ENCODE data around the gene SOHLH1.

GRCh38 chr9:135693265-135693664 is 6.0 kb downstream of the SOHLH1 start:
- no peak for TF ChIP-seq CTCF (IDR thresholded peaks at IDR 0.05)
- no peak for TF ChIP-seq FOXP1 (CRISPR knock-in tag; IDR thresholded peaks at IDR 0.05; ENCODE audit: borderline replicate concordance)
- no peak for TF ChIP-seq NFE2L1 (CRISPR knock-in tag; IDR thresholded peaks at IDR 0.05)
- TF ChIP-seq ZNF671 (CRISPR knock-in tag; IDR thresholded peaks at IDR 0.05), result no peak
- no peak for TF ChIP-seq TCF7 (CRISPR knock-in tag; IDR thresholded peaks at IDR 0.05; ENCODE audit: low read depth)
- TF ChIP-seq CREM (CRISPR knock-in tag; IDR thresholded peaks at IDR 0.05), result no peak
- no peak for TF ChIP-seq JUN (CRISPR knock-in tag; IDR thresholded peaks at IDR 0.05)
- TF ChIP-seq NFYB (CRISPR knock-in tag; conservative IDR thresholded peaks at IDR 0.05; ENCODE audit: low read depth), result no peak
- TF ChIP-seq AFF4 (CRISPR knock-in tag; IDR thresholded peaks at IDR 0.05; ENCODE audit: borderline replicate concordance), result no peak
- TF ChIP-seq STAT6 (CRISPR knock-in tag; conservative IDR thresholded peaks at IDR 0.05; ENCODE audit: low read depth), result no peak
- no peak for TF ChIP-seq ZNF121 (CRISPR knock-in tag; IDR thresholded peaks at IDR 0.05)

Data from WTC11 (cell line).